HG02642 (cell line): ENCODE results near the gene PPP6R3.

Source experiments
- ATAC-seq: cut with Tn5 transposase; IDR thresholded peaks from one replicate; pipeline ENCODE4 v1.9.1; 2021; ENCODE audit warnings: mild to moderate bottlenecking; ENCODE audit not compliant: unreplicated experiment, poor library complexity

PPP6R3 gene

DNA sequence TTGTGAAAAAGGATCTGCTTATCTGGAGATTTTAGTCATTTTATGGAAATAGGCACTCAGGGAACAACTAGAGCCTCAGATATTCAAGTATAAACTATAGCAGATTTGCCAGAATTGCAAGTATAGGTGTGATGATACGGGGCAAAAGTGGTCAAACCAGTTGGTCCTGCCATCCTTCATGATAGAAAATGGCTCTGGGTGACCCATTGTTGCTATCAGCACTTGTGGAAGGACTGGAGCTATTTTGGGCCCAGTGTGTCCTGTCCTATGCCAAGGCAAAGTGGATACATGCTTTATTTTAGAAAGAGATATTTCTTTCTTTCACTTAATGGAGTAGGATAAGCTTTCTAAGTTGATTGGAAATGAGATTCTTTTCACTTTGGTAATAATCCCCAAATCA is 85.2 kb downstream of the PPP6R3 start:
- ATAC-seq: no peak

DNA sequence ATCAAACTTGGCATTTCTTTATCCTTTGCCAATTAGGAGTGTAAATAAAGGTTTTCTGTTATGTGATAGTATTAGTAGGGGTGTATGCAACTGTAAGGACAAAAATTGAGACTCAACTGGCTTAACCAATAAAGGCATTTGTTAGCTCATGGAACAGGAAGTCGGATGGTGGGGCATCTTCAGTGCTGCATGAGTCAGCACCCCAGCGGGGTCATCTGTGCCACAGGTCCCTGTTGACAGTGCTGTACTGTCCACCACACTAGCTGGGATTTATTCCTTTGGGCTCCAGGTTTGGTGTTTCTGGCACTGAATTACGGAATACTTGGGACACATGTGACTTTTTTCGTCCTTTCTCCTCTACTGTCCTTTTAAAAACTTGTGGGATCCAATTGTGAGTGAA is 86.0 kb downstream of the PPP6R3 start:
- ATAC-seq: no peak

DNA sequence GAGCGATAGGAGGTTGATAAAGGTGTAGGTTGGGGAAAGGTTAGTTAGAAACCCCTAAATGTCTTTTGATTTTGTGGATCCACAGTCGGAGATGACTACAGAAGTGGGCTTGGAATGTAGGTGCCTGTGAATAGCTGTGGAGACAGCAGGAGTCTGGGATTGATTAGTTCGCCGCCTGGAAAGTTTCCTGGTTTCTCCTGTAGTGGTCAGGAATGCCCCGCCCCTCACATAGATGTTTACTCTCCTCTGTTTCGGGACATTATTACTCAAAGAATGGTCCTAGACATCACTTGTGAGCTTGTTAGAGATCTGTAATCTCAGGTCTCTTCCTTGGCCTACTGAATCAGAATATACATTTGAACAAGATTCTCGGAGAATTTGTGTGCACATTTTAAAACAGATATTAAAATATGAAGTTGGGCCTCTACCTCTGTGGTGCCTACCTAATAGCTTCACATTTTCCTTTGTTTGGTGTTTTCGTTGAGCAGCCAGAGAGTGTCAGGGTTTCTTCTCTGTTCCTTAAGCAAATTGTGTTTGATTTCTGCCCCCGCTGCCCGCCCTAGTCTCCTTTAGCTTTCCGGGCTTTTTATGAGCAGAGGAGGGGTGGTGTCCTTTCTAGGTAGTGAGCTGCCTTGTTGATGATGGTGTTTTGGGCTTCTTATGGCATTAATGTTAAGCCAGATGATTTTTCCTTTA is 89.4 kb downstream of the PPP6R3 start:
- ATAC-seq: no peak

DNA sequence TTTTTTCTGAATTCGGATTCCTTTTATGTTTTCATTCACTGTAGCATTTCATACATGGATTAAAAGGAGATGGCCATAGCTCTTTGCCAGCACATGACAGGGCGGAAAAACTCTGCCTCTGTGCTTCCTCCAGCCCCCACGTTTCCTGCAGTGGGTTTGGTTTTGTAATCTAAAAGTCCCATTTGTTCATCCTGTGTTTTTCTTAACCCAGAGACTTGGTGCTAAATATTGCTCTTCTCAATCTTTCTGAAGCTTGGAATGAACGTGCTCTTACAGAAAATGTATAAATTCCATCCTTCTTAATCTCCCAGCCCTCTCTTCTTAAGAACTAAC is 89.9 kb downstream of the PPP6R3 start:
- ATAC-seq: no peak

DNA sequence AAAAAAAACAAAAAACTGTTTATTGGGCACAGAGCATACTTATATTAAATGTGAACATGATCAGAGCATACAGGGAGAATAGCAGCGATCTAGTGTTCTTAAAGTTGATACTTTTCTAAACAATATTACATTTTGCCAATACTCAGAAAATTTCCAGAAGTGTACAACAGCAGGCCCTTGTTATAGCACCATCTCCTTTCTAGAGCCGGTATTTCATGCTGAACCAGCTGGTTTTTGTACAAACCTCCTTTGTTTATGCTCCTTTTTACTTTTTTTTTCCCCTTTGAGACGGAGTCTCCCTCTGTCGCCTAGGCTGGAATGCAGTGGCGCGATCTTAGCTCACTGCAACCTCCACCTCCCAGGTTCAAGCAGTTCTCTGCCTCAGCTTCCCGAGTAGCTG is 90.7 kb downstream of the PPP6R3 start:
- no peak for ATAC-seq

DNA sequence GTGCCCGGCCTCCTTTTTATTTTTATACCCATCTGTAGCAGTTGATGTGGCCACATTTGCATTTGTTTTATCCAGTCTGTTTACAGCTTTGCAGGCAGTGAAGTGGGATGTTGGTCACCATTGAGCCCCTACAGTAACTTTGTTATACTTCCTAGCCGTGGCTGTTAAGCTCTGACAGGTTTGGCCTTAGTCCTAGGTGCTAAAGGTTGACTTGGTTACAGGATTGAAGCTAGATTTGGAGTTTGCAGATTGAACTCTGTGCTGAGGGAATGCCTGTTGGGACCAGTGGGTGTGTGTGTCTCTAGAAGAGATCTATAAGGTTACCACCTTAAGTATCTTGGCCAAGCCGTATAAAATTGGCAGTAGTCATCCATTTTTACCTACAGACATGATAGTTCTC is 91.2 kb downstream of the PPP6R3 start:
- no peak for ATAC-seq

DNA sequence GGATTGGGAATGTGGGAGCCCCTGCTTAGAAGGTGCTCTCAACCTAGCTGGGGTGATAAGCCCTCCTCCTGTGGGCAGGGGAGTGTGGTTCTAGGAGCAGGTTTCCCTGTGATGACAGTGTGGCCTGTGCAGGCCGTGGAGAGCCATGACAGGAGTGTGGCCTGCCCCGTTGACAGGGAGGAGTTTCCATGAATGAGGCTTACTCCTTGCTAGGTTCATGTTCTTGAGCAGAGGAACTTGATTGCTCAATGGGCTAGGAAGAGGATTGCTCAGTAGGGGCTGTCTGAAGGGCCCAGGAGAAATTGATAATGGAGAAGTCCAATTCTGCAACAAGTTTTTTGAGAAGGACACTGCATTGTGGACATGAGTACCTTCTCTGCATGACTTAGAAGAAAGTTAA is 92.0 kb downstream of the PPP6R3 start:
- no peak for ATAC-seq

DNA sequence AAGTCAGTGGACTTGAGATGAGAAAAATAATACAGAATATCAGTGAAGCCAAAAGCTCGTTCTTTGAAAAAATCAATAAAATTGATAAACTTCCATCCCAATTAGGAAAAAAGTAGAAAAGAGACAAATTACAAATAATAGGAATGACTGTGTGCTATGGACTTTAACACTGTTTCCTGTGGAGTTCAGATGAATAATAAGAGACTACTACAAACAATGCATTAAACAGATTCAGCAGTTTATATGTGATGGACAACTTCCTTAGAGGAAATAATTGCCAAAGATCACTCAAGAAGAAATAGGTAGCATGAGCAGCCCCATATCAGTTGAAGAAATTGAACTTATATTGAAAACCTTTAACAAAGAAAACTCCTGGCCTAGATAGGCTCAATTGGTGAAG is 99.7 kb downstream of the PPP6R3 start:
- no peak for ATAC-seq

DNA sequence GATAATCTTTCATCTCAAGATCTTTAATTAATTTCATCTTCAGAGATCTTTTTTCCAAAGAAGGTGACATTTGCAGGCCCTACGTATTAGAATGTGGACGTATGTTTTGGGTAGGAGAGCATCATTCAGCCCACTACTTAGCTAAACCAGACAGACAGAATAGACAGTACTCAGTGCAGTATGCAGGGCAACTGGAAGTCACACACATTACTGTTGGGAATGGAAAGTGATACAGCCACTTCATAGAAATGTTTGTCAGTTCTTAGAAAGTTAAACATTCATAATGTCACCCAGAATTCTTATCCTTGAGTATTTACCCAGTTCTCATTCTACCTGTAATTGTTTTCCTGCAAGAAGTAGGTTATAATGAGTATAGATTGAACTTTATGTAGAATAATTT is 102.9 kb downstream of the PPP6R3 start:
- no peak for ATAC-seq

DNA sequence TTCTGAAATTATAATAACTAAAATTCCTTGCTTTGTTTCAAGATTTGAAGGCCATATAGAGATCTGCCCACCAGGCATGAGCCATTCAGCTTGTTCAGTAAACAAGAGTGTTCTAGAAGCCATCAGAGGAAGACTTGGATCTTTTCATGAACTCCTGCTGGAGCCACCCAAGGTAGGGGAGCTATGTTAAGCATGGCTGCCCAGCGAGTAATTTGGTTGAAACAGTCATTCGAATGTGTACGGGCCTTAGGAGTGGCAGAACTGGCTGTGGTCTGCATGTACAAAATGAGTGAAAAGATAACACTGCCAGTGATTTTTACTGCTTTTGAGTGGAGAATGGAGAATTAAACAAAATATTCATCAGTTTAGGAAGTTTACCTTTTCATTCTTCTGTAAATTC is 103.7 kb downstream of the PPP6R3 start:
- ATAC-seq: no peak

DNA sequence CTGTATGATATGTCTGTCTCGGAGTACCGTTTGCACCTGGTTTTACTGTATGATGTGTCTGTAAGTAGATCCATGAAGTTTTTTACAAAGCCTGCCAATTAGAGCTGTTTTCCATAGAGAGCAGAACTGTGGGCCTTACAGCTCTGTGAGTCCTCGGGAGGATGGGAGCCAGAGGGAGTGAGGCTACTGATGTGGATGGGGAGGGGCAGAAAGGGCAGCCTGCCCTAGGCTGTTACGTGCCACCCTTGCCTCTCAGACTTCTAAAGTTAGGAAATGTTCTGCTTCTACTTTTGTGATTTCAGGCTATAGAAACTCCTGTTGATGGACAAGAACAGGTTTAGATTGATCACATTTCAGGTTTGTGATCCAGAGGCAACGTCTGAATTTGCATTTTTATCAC is 105.2 kb downstream of the PPP6R3 start:
- no peak for ATAC-seq

DNA sequence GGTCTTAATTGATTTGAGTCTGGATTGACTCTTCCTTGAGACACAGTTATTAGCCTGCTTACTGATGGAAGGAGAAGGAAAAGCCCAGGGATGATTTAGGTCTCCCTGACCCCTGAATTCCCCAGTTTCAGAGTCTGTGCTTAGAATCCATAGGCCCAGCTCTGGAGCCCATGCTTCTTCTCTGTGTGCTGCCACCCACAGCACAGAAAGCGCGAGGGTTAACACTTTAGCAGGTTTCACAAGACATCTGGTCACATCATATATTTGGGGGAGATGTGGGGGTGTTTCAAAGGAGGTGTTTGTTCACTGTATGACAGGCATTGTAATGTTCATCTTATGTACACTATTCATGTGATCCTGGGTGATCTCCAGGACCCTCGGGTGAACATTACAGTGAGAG is 107.0 kb downstream of the PPP6R3 start:
- no peak for ATAC-seq

DNA sequence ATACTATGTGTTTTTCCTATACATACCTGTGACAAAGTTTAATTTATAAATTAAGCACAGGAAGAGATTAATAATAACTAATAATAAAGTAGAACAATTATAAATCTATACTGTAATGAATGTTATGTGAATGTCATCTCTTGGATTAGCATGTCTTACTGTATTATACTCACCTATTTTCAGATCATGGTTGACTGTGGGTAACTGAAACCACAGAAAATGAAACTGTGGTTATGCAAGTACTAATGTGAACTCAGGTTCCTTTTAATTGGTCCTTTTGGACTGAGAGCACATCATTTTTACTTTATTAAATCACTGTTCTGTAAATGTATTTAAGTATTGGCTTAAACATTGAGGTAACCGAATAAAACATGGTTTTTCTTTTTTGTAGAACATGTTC is 108.8 kb downstream of the PPP6R3 start:
- ATAC-seq: no peak

DNA sequence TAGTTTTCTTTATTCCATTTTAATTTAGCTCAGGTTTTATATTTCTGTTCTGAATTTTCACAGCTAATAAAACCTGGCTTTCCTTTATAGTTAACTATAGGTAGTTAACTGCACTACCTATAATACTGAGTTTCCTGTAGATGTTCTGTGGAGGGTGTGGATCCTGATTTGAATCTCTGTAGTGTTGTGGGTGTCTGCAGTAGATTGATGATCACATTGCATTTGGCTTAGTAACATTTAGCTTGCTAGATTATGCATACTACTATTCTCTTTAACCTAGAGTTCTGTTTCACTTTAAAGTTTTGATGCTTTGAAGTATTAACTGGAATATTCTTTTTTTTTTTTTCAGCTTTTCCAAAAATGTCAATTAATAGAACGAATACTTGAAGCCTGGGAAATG is 110.1 kb downstream of the PPP6R3 start:
- ATAC-seq: no peak

DNA sequence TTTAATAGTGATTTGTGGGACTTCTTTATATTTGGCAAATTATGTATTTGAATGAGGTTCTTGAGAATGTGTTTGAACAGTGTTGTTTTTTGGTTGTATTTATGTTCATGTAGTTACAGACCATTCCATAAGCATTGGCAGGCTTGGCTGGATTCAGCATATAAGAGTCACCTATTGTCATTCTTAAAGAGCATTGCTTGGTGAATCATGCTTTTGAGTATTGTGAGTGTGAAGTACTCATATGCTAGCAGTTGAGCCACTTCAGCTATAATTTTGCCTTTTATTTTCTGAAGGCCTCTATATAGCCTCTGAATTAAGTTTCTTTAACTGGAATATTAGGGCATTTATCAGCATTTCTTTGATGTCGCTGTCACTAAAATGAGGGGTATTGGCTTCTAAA is 113.8 kb downstream of the PPP6R3 start:
- ATAC-seq: no peak

DNA sequence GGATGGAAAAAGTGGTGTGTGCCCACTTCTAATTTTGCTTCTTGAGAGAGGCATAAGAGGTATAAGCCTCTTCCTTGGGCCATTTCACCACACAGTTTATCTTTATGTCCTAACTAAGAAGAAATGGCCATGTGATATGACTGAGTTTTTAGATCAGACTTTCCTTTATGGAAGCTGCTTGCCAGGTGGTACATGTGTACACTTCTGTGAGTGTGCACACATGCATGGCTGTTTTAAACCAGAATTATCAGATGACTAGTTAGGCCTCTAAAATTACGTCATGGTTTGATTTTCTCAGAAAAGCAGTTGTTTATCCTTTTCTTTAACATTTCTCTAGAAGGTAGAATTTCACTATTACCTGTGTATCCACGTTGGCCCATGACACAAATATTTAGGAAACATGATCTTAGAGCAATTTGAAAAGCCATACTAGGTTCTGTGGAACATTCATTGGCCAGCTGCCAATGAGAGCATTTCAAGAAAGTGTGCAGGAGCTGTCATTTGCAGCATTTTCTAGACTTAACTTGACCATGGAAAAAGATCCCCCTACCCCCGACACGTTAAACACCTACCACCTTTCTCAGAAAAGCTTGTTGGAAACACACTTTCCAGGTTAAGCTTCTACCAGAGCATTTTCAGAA is 114.6 kb downstream of the PPP6R3 start:
- ATAC-seq: no peak

DNA sequence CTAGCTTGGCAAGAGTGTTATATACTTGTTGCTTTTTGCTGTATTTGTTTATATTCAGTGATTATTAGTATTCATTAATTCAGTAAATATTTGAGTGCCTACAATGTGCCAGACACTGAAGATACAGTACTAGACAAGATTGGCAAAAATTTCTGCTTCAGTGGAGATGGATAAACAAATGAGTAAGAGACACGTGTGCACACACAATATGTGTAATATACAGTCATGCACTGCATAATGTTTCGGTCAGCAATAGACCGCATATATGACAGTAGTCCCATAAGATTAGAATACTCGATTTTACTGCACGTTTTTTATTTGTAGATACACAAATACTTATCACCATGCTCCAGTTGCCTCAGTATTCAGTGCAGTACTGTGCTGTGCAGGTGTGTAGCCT is 118.9 kb downstream of the PPP6R3 start:
- no peak for ATAC-seq

DNA sequence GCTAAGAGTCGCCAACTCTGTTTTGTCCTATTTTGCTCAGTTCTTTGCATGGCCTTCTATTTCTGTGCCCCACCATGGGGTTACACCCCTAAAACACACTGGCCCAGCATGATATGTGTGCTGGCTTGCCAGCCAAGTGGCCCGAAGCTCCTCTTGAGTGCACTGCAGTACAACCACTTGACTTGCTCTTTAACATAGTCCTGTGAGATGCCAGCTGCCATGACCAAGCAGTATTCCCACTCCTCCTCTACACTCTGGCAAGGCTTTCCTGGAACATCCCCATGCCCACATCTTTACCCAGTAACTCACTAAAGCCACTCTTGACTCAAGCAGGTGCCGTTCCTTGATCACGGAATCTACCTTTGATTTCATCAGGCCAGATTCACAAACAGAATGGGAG is 120.9 kb downstream of the PPP6R3 start:
- ATAC-seq: no peak

DNA sequence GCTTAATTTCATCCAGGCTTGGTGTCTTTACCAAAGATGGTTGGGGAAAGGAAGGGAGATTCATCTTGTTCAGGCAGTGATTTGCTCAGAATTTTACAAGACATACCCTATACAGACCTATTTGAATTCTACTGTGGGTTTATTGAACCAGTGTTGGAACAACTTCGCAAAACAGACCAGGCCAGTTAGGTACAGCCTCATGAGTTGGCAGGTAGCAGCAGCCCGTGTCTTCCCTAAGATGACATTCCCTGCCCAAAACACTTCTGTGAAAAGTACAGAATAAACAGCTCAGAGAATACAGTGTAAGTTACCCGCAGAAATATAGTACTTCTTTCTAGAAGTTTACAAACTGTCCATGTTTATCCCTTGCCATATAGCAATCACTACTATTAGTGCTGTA is 121.3 kb downstream of the PPP6R3 start:
- no peak for ATAC-seq

DNA sequence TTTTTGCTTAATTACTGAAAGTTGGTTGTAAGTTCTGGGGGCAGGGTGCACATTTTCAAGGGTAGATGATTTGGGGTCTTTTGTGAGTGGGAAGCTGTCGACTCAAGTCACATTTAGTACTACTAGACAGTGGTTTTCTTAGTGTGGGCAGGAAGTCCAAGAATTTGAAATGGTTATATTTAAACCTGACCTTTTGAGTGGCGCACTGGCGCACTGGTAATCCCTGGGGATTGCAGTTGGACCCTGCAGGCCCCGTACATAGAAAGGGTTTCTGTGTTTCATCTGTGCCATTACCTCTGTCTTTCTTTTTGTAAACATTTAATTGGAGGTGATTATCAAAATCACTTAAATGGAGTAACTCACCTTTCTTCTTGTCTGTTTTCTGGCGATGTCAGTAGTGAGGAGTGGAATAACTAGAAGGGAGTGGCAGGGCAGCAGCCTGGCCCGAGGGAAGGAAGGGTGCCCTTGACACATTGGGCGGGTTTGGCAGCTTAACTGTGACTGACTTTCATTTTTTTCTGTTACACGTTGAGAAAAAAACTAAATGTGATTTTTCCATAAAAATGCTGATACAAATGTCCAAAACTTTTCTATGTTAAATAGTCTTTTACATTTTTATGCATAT is 122.0 kb downstream of the PPP6R3 start:
- no peak for ATAC-seq

DNA sequence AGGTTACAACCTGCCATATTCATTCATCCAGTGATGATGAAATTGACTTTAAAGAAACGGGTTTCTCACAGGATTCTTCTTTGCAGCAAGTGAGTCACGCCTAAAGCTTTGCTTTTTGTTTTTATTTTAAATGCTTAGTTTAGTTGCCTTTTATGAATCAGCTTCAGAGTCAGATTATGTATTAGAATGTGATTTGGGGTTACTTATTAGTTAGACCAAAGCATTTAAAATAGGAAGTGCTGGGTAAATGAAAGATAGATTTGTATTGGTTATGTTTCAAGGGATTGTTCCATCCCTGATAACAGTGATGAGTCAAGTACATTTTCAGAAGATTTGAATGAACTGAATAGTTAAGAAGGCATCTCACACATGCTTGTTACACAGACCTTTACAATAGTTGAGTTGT is 122.5 kb downstream of the PPP6R3 start:
- ATAC-seq: no peak

DNA sequence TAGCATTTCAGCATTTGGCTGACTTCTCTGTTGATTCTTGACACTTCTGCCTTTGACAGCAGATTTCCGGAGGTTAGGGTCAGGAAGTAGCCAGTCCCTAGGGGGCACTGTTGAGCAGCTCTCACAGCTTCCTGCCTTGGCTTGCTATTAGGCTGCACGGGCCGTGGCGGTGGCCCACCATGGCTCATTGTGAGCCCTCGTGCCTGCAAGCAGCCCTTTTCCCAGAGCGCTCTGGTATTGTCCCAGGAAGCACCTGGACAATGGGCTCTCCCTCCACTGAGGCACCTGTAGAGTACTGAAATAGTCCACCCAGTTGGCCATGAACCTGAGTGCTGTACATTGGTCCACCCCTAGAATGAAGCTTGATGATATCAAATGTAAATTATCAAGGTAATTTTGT is 123.5 kb downstream of the PPP6R3 start:
- no peak for ATAC-seq
